ENCODE measurements around the gene LRIG1.
A peak's percentile ranks its signal among the peaks of the same experiment; 100 is the strongest.
"Not testable (repeated sequence)": the region's sequence is repeated elsewhere in the genome, so short reads cannot be mapped to it uniquely, and the experiment has no call there.

LRIG1 gene

DNA sequence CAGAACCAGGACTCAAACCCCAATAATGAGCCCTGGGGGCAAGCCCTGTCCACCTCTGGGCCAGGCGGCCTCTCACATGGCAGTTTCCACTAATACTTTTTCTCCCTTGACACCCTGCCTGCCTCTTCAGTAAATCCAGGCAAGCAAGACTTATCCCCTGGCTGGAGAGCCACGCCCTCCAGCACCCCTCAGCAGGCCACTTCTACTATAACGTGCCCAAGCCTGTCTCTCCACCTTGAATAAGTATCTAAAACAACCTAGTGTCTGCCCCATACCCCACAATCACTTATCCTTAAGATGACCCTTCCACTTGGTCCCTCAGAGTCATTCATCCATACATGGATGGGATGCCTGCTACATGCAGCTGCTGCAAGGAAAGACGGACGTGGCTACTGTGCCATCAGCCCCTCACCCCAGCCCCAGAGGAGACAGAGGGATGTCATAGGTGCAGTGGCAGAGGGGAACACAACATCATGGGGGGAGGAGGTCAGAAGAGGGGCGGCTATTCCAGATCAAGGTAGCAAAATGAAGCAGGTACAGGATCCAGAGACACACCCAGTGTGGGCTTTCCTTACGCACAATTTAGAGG lies 63.4 kb downstream of the LRIG1 start:
- no peak for DNase-seq

DNA sequence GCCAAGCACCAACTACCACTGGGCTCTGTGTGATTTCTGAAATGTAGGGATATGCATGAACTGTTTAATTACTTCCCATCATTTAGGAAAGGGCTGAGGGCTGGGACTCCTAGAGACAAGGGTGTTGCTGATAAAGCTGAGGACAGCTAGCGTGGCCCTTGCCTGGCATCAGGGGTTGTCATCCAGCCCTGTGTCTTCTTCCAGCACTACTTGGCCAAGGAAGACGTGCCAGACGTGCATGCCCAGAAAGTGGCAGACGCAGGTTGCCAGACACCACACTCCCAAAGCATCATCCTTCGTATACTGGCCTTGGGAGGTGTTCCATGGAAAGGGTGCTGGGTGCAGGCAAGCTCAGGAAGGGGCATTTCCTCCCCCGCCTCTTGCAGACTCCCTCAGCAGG lies 64.8 kb downstream of the LRIG1 start:
- DNase-seq, result no peak

DNA sequence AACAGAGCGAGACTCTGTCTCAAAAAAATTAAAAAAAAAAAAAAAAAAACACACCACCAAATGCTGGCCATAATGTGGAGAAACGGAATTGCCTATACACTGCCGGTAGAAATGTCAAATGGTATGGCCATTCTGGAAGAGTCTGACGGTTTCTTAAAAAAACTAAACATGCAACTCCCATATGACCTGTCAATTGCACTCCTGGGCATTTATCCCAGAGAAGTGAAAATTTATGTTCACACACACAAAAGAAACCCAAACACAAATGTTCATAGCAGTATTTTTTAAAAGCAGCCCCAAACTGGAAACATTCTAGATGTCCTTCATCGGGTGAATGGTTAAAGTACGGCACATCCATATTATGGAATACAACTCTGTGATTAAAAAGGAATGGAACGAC lies 66.1 kb downstream of the LRIG1 start:
- no peak for DNase-seq

- DNase-seq, result no peak
Observed at GRCh38 chr3:66433522-66433782, 67.4 kb downstream of the LRIG1 start.

- DNase-seq, result no peak
Observed at GRCh38 chr3:66432767-66433521, 67.9 kb downstream of the LRIG1 start.

GRCh38 chr3:66432041-66432766 lies 68.6 kb downstream of the LRIG1 start:
- no peak for DNase-seq

DNA sequence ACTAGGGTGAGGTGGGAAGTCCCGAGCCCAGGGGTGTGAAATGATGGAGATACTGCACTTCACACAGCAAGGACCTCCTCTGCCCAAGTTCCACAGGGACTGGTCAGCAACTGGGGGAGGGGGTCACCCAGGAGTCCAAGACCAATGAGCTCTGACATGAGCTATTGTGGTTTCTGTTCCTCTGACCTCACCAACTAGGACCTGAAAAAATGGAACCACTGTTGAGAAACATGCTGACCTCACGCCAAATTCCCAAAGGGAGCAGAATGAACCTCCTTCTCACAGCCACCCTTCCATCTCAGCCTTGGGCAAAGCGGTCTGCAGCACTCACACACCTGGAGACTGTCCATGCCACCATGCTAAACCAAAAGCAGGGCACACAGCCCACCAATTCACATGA lies 69.3 kb downstream of the LRIG1 start:
- DNase-seq, result no peak

GRCh38 chr3:66430876-66431275 lies 69.9 kb downstream of the LRIG1 start:
- DNase-seq, result no peak

- peak; percentile 46 to 62 for DNase-seq
Observed at GRCh38 chr3:66428733-66429132, 72.1 kb downstream of the LRIG1 start.

DNA sequence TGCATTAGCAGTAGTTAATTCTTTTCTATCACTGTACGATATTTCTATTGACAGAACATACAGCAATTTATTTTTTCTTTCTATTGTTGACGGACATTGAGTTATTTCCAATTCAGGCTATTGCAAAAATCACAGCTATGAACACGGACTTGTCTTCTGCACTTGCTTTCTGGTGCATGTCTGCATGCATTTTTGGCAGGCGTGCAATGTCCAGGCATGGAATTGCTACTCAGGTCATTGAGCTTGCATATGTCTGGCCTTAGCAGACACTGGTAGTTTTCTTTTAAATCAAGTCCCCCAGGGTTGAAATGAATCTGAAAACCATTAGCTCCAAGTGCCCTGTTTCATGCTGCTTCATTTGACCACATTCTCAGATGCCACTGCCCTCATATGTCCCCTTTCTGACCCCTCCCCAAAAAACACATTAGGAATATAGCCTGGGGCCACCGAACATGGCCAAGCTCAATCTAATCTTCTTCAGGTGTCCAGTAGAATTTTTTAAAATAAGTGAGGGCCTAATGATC lies 72.8 kb downstream of the LRIG1 start:
- DNase-seq, result no peak

DNA sequence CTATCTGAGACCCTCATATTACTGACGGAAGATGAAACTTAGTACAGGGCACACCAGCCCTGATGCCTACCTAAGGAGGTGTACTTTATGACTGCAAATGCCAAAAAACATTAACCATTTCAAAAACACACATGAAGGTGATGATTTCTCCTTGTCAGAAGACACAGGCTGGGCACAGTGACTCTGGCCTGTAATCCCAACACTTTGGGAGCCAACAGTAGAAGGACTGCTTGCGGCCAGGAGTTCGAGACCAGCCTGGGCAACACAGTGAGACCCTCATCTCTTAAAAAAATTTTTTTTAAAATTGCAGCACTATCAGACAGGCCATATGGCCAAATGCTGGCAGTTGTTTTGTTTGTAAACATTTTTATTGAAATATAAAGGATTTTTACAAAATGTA lies 73.5 kb downstream of the LRIG1 start:
- no peak for DNase-seq

- DNase-seq, result no peak
Observed at GRCh38 chr3:66426135-66426534, 74.7 kb downstream of the LRIG1 start.

DNA sequence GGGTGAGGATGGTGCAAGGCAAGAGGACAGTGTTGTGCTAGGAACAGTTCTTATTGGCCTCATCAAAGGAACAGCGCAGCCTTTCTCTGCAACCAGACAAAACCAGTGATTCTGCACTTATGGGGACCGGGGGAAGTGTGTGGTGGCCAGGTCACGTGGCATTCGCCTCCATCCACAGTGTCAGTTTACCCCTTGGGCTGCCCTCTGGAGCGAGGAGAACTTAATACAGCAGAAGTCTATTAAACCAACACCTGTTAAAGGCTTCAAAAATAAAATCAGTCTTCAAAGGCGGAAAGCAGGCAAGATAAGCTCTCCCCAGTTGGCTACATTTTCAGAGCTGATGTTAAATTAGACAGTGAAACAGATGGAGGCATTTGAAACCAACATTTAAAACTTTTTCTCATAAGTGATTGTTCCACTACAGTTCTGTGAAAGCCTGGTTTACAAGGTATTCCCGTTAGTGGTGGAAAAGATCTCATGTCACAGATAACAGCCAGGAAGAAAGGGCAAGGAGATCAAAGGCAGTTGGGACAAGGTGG lies 75.2 kb downstream of the LRIG1 start:
- no peak for DNase-seq

- DNase-seq, result no peak
Observed at GRCh38 chr3:66425032-66425431, 75.8 kb downstream of the LRIG1 start.

DNA sequence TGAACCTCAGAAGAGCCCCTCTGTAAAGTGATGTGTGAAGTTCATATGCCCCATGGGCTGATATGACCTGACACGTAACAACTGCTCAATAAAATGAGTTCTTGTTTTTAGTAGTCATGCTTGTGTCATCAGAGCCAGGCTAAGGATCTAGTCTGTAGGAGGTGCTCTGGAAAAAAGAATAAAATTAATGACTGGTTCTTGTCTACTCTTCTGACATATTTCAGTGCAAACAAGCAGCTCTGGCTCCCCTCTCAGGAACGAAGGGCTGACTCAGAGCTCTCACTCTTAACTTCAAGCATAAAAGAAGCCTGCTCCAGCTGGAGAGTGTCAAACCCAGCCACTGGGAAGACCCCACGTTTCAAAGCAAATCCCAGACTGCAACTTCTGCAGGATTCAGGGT lies 77.0 kb downstream of the LRIG1 start:
- DNase-seq, result no peak

DNA sequence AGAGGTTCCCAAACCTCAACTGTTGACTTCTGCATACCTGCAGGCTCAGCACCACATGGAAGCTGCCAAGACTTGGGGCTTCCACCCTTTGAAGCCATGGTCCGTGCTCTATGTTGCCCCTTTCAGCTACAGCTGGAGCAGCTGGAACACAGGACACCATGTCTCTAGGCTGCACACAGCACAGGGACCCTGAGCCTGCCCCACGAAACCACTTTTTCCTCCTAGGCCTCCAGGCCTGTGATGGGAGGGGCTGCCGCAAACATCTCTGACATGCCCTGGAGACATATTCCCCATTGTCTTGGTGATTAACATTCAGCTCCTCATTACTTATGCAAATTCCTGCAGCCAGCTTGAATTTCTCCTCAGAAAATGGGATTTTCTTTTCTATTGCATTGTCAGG lies 78.9 kb downstream of the LRIG1 start:
- DNase-seq, result not testable (repeated sequence)

DNA sequence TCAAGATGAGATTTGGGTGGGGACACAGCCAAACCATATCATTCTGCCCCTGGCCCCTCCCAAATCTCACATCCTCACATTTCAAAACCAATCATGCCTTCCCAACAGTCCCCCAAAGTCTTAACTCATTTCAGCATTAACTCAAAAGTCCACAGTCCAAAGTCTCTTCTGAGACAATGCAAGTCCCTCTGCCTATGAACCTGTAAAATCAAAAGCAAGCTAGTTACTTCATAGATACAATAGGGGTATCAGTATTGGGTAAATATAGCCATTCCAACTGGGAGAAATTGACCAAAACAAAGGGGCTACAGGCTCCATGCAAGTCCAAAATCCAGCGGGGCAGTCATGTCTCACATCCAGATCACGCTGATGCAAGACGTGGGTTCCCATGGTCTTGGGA lies 79.7 kb downstream of the LRIG1 start:
- DNase-seq, result not testable (repeated sequence)

GRCh38 chr3:66419036-66419435 lies 81.8 kb downstream of the LRIG1 start:
- DNase-seq, result no peak

DNA sequence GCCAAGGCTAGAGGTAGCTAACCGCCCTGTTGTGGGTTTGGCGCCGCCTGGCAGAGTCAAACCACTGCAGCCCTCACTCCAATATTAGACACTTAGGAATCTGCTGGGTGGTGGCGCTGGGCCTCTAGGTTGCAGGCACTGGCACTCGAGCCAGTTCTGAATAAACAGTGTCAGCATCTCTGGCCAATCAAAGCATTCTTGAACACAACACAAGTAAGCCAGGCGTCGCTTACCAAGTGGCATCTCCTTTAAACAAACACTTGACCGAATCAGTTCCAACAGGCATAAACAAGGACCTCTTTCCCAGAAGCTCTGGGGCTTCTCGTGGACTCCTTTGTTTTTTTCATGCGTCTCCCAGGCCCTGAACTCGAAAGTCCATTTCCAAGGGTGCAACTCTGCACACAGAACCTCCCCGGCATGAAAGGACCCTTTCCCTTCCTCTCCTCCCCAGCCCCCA lies 82.3 kb downstream of the LRIG1 start:
- DNase-seq, result no peak

- DNase-seq, result no peak
Observed at GRCh38 chr3:66416556-66417304, 84.1 kb downstream of the LRIG1 start.

DNA sequence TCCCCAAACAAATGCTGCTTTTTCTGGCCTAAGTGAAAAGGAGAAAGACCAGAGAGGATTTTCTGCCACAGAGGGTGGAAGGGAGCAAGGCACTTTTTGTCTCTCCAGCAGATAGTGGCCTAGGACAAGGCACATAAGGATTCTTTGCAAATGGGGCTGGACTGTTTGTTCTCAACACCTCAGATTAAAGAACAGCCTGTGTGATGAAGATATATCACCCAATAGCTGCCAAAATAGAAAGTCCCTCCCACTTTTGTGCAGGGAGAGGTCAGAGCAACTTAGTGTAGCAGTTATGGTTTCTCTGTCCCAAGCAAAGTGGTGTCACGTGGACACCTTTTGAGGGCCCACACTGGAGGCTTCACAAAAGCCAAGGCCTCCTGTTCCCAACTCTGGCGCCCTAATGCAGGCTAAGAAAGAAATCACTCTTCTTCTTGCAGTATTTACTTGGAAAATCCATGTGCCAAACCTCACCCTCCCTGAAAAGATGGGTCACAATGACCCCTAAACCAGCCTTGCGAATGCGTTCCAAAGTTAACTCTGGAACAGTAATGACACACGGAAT lies 84.9 kb downstream of the LRIG1 start:
- no peak for DNase-seq

DNA sequence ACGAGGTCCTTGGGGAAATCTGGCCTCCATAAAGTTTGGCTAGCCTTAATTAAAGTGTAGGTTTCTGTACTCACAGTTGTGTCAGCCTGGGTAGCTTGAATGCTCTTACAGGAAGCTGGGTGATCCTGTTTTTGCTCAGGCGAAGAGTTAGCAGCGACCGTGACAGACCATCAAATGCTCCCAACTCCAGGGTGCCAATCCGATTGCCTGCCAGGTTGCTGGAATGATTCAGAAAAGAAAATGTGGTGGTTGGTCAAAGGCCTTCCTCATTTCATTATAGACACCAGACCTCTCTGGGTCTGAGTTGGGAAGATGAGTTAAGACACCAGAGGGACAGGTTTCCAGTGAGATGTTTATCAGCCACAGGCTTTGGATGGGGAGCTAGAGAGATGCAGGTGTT lies 86.0 kb downstream of the LRIG1 start:
- DNase-seq, result no peak
